Liver (tissue), 9 donors: ENCODE measurements around the gene ZCCHC14. TPM values are rescaled to one million over a fixed set of nuclear protein-coding genes. Genes with fewer than 3 reads are reported as not detected.

Source experiments
- DNase-seq: peaks from one replicate; pipeline ENCODE4 v3.0.0-alpha.2; 2017; ENCODE audit warnings: low spot score
- H3K27ac ChIP-seq, 2 donors: one replicate each; pipeline ENCODE4 v1.7.0; 2013; ENCODE audit warnings: inconsistent platforms in 2 of 2, low read length in 2 of 2, control low read depth in 1 of 2, low read depth in 1 of 2, mild to moderate bottlenecking in 1 of 2
- H3K27me3 ChIP-seq, 4 donors: one replicate each; pipeline versions ENCODE4 v1.6.1 to v1.7.0; 2013; ENCODE audit warnings: low read length in 3 of 4, inconsistent platforms in 1 of 4, mild to moderate bottlenecking in 1 of 4, moderate library complexity in 1 of 4; ENCODE audit not compliant: control insufficient read depth in 4 of 4, insufficient read depth in 4 of 4
- H3K36me3 ChIP-seq, 4 donors: one replicate each; pipeline versions ENCODE4 v1.6.1 to v1.7.0; 2013; ENCODE audit warnings: low read length in 3 of 4, mild to moderate bottlenecking in 3 of 4, low read depth in 1 of 4, moderate library complexity in 1 of 4; ENCODE audit not compliant: control insufficient read depth in 4 of 4, insufficient read depth in 3 of 4
- H3K4me1 ChIP-seq, 4 donors: one replicate each; pipeline versions ENCODE4 v1.6.1 to v1.7.0; 2013; ENCODE audit warnings: low read length in 3 of 4, mild to moderate bottlenecking in 3 of 4, moderate library complexity in 1 of 4; ENCODE audit not compliant: control insufficient read depth in 4 of 4, insufficient read depth in 4 of 4
- H3K4me3 ChIP-seq, 3 donors: one replicate each; pipeline versions ENCODE4 v1.6.1 to v1.7.0; 2013; ENCODE audit warnings: low read length in 3 of 3, control low read depth in 1 of 3, low read depth in 1 of 3, mild to moderate bottlenecking in 1 of 3
- H3K9ac ChIP-seq, 2 donors: one replicate each; pipeline ENCODE4 v1.7.0; 2013; ENCODE audit warnings: low read length in 2 of 2, mild to moderate bottlenecking in 2 of 2, moderate library complexity in 2 of 2, control low read depth in 1 of 2, low read depth in 1 of 2
- H3K9me3 ChIP-seq, 4 donors: one replicate each; pipeline versions ENCODE4 v1.6.1 to v1.7.0; 2013; ENCODE audit warnings: low read length in 3 of 4; ENCODE audit not compliant: control insufficient read depth in 4 of 4
- HNF4A ChIP-seq, 2 donors: conservative IDR thresholded peaks; 2 replicates each; pipeline ENCODE4 v1.6.1; 2016; ENCODE audit warnings: antibody characterized with exemption in 2 of 2, mild to moderate bottlenecking in 2 of 2
- JUND ChIP-seq, 2 donors: IDR thresholded peaks; 2 replicates each; pipeline ENCODE4 v1.6.1; 2016; ENCODE audit warnings: antibody characterized with exemption in 2 of 2
- RAD21 ChIP-seq, 2 donors: IDR thresholded peaks; 2 replicates each; pipeline ENCODE4 v1.6.1; 2016; ENCODE audit warnings: antibody characterized with exemption in 2 of 2, mild to moderate bottlenecking in 2 of 2
- TAF1 ChIP-seq: conservative IDR thresholded peaks from 2 replicates; pipeline ENCODE4 v1.6.1; 2016; ENCODE audit warnings: antibody characterized with exemption, mild to moderate bottlenecking
- YY1 ChIP-seq: IDR thresholded peaks from 2 replicates; pipeline ENCODE4 v1.6.1; 2016; ENCODE audit warnings: antibody characterized with exemption, mild to moderate bottlenecking
- WGBS: extraction: QIAGEN DNeasy Blood & Tissue Kit; methylation state at CpG from one replicate; pipeline ENCODE4 v1.1.7; 2013; 5-methylcytosine and 5-hydroxymethylcytosine counted together
- polyA plus RNA-seq, 2 donors: library from polyadenylated mRNA; stranded (reverse) in 1 of 2; unstranded in 1 of 2; fragments of 200-250 nt in 1 of 2; fragments of >200 nt in 1 of 2; fragmentation: Nextera tagmentation in 1 of 2; extraction: Ambion mirVana in 1 of 2; gene quantifications; one replicate each; pipeline versions ENCODE4 v1.2.1 to v1.2.3, GENCODE V29; 2013 to 2015
- total RNA-seq, 2 donors: library from RNA; depleted of rRNA; stranded (reverse); fragments of >200 nt; gene quantifications; one replicate each; pipeline ENCODE4 v1.2.3, GENCODE V29; 2014
- TF ChIP-seq, protein P1 (sequence below): IDR thresholded peaks from 2 replicates; pipeline ENCODE4 v1.6.1; 2016; ENCODE audit warnings: antibody characterized with exemption, mild to moderate bottlenecking
- TF ChIP-seq, protein P2 (sequence below): IDR thresholded peaks from 2 replicates; pipeline ENCODE4 v1.6.1; 2016; ENCODE audit warnings: antibody characterized with exemption
- TF ChIP-seq, protein P3 (sequence below): fragments of 150-350 bp; IDR thresholded peaks from 2 replicates; pipeline ENCODE4 v1.5.1; 2017; ENCODE audit warnings: improper control_type of control experiment, low read depth, low read length; ENCODE audit not compliant: missing input control
- donor health status: healthy.
- donor health status: healthy.
- donor health status: healthy.
- donor health status: healthy.
- donor health status: healthy.

ZCCHC14 gene
- total and polyA plus RNA-seq, 4 donors = 6.3 to 21.7 (median 8.0) TPM

DNA sequence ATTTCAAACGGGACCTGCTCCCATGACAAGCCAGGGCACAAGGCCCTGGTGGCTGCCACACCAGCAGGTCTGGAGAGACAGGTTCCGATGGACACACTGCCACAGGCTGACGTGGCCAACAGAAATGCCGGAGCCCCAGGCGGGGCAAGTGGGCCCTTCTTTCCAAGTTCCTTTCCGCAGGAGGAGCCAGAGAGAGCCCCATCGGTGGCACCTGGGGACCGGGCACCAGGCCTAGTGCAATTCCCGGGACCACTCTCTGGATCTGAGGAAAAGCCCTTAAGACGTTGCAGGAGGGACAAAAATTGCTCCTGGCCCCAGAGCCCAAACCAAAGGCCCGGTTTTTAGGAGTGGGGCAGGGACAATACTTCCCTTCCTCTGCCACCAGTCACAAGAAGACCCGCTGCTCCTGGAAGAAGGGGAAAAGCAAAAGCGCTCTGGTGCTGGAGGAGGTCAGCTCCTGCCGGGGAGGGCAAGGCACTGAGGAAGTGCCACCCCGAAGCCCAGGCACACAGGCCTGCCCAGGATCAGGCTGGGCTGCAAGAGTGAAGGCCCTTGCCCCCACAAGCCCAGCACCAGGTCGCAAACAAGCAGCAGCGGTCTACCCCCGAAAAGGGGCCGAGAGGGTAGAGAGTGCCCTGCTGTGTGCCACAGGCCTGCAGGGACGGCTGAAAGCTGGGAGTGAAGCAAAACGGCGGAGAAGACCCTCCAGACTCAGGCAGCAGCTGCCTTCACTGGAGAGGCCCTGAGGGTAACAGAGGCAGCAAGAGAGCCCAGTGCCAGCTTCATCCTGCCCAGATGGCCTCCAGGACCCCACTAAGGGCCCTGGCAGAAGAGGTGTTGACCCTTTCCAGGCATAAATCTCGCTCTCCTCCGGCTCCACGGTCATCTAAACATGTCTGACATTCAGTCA lies 71.6 kb downstream of the ZCCHC14 start:
- H3K27me3 ChIP-seq = no peaks in the 10 kb centered on the region

GRCh38 chr16:87420026-87421002 lies 72.5 kb downstream of the ZCCHC14 start:
- no peaks in the 10 kb centered on the region for H3K27me3 ChIP-seq
- H3K36me3 ChIP-seq = peaks cover 11 to 77% (median 39%) of the 10 kb centered on the region in 4 donors
- no peak overlapping the region for H3K9ac ChIP-seq
- WGBS = 93% methylated on average over 25 of the region's 25 CpGs
- TF ChIP-seq, protein P1, sequence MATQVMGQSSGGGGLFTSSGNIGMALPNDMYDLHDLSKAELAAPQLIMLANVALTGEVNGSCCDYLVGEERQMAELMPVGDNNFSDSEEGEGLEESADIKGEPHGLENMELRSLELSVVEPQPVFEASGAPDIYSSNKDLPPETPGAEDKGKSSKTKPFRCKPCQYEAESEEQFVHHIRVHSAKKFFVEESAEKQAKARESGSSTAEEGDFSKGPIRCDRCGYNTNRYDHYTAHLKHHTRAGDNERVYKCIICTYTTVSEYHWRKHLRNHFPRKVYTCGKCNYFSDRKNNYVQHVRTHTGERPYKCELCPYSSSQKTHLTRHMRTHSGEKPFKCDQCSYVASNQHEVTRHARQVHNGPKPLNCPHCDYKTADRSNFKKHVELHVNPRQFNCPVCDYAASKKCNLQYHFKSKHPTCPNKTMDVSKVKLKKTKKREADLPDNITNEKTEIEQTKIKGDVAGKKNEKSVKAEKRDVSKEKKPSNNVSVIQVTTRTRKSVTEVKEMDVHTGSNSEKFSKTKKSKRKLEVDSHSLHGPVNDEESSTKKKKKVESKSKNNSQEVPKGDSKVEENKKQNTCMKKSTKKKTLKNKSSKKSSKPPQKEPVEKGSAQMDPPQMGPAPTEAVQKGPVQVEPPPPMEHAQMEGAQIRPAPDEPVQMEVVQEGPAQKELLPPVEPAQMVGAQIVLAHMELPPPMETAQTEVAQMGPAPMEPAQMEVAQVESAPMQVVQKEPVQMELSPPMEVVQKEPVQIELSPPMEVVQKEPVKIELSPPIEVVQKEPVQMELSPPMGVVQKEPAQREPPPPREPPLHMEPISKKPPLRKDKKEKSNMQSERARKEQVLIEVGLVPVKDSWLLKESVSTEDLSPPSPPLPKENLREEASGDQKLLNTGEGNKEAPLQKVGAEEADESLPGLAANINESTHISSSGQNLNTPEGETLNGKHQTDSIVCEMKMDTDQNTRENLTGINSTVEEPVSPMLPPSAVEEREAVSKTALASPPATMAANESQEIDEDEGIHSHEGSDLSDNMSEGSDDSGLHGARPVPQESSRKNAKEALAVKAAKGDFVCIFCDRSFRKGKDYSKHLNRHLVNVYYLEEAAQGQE = no peak
- peak in 1 of 2 donors; percentile 36 for TF ChIP-seq RAD21 (IDR thresholded peaks at IDR 0.05)
- no peak overlapping the region for H3K27ac ChIP-seq
- H3K4me1 ChIP-seq = no peaks in the 10 kb centered on the region
- H3K4me3 ChIP-seq = no peak overlapping the region
- DNase-seq = no peak
- no peaks in the 10 kb centered on the region for H3K9me3 ChIP-seq

More for the DNA sequence above, 71.6 kb downstream of the ZCCHC14 start:
- H3K4me1 ChIP-seq = no peaks in the 10 kb centered on the region
- no peaks in the 10 kb centered on the region for H3K9me3 ChIP-seq
- no peak overlapping the region for H3K9ac ChIP-seq
- H3K36me3 ChIP-seq = peaks cover 11 to 73% (median 36%) of the 10 kb centered on the region in 4 donors
- TF ChIP-seq JUND (IDR thresholded peaks at IDR 0.05) (no peak), YY1 (no peak), HNF4A (conservative IDR thresholded peaks at IDR 0.05) (no peak), TAF1 (no peak)
- TF ChIP-seq, protein P2, sequence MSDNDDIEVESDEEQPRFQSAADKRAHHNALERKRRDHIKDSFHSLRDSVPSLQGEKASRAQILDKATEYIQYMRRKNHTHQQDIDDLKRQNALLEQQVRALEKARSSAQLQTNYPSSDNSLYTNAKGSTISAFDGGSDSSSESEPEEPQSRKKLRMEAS = no peak
- TF ChIP-seq, protein P3, sequence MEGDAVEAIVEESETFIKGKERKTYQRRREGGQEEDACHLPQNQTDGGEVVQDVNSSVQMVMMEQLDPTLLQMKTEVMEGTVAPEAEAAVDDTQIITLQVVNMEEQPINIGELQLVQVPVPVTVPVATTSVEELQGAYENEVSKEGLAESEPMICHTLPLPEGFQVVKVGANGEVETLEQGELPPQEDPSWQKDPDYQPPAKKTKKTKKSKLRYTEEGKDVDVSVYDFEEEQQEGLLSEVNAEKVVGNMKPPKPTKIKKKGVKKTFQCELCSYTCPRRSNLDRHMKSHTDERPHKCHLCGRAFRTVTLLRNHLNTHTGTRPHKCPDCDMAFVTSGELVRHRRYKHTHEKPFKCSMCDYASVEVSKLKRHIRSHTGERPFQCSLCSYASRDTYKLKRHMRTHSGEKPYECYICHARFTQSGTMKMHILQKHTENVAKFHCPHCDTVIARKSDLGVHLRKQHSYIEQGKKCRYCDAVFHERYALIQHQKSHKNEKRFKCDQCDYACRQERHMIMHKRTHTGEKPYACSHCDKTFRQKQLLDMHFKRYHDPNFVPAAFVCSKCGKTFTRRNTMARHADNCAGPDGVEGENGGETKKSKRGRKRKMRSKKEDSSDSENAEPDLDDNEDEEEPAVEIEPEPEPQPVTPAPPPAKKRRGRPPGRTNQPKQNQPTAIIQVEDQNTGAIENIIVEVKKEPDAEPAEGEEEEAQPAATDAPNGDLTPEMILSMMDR = no peak
- TF ChIP-seq, protein P1 = no peak
- 95% methylated on average over 25 of the region's 25 CpGs for WGBS
- no peak for DNase-seq
- H3K27ac ChIP-seq = no peak overlapping the region
- H3K4me3 ChIP-seq = no peak overlapping the region
